Parathyroid adenoma (tissue), 2 donors: ENCODE results near the gene NFIX.

Source experiments
- H2AFZ ChIP-seq: fragments of 300-600 bp; sonication (generic); one replicate; pipeline ENCODE4 v1.7.0; 2017; ENCODE audit warnings: antibody characterized with exemption, mild to moderate bottlenecking
- H3K27ac ChIP-seq: fragments of 300-600 bp; sonication (generic); one replicate; pipeline ENCODE4 v1.7.0; 2017
- H3K27me3 ChIP-seq: fragments of 300-600 bp; sonication (generic); one replicate; pipeline ENCODE4 v1.7.0; 2017; ENCODE audit warnings: low read length; ENCODE audit not compliant: control insufficient read depth, insufficient read depth
- H3K36me3 ChIP-seq: fragments of 300-600 bp; sonication (generic); one replicate; pipeline ENCODE4 v1.7.0; 2017; ENCODE audit warnings: low read length; ENCODE audit not compliant: control insufficient read depth, insufficient read depth
- H3K4me1 ChIP-seq: fragments of 300-600 bp; sonication (generic); one replicate; pipeline ENCODE4 v1.7.0; 2017; ENCODE audit warnings: control low read depth
- H3K4me2 ChIP-seq: fragments of 300-600 bp; sonication (generic); one replicate; pipeline ENCODE4 v1.7.0; 2017; ENCODE audit warnings: low read length
- H3K4me3 ChIP-seq: fragments of 300-600 bp; sonication (generic); one replicate; pipeline ENCODE4 v1.7.0; 2017; ENCODE audit warnings: low read depth, low read length
- H3K79me2 ChIP-seq: fragments of 300-600 bp; sonication (generic); one replicate; pipeline ENCODE4 v1.7.0; 2017; ENCODE audit warnings: control low read depth
- H3K9ac ChIP-seq: fragments of 300-600 bp; sonication (generic); one replicate; pipeline ENCODE4 v1.7.0; 2017; ENCODE audit warnings: mild to moderate bottlenecking
- H3K9me3 ChIP-seq: fragments of 300-600 bp; sonication (generic); one replicate; pipeline ENCODE4 v1.7.0; 2017; ENCODE audit warnings: low read length; ENCODE audit not compliant: control insufficient read depth
- CTCF ChIP-seq: fragments of 300-600 bp; sonication (generic); IDR thresholded peaks from one replicate; pipeline ENCODE4 v1.7.0; 2017; ENCODE audit warnings: antibody characterized with exemption, mild to moderate bottlenecking
- donor health status: primary hyperparathyroidism.

Gene NFIX

GRCh38 chr19:13135068-13136062, 140.1 kb downstream of the NFIX start:
- no peak overlapping the region for H3K4me2 ChIP-seq
- H3K9me3 ChIP-seq: no peaks in the 10 kb centered on the region
- no peaks in the 10 kb centered on the region for H3K36me3 ChIP-seq
- no peak overlapping the region for H3K27ac ChIP-seq
- peaks cover 24% of the 10 kb centered on the region for H3K79me2 ChIP-seq
- no peak overlapping the region for H2AFZ ChIP-seq
- H3K9ac ChIP-seq: no peak overlapping the region
- H3K27me3 ChIP-seq: no peaks in the 10 kb centered on the region
- no peaks in the 10 kb centered on the region for H3K4me1 ChIP-seq
- no peak overlapping the region for H3K4me3 ChIP-seq
- TF ChIP-seq CTCF: no peak

- Histone ChIP-seq H3K79me2 (peaks cover 17% of the 10 kb centered on the region), H3K4me1 (no peaks in the 10 kb centered on the region), H3K27ac (no peak overlapping the region), H3K9ac (no peak overlapping the region), H3K4me2 (no peak overlapping the region), H2AFZ (no peak overlapping the region), H3K36me3 (no peaks in the 10 kb centered on the region), H3K4me3 (no peak overlapping the region), H3K27me3 (no peaks in the 10 kb centered on the region), H3K9me3 (no peaks in the 10 kb centered on the region)
- no peak for TF ChIP-seq CTCF
Observed at GRCh38 chr19:13137290-13137794, 142.1 kb downstream of the NFIX start.

GRCh38 chr19:13138171-13138915, 143.1 kb downstream of the NFIX start:
- no peaks in the 10 kb centered on the region for H3K4me1 ChIP-seq
- no peak overlapping the region for H3K4me2 ChIP-seq
- H2AFZ ChIP-seq: no peak overlapping the region
- H3K27ac ChIP-seq: no peak overlapping the region
- no peaks in the 10 kb centered on the region for H3K9me3 ChIP-seq
- no peak overlapping the region for H3K9ac ChIP-seq
- no peaks in the 10 kb centered on the region for H3K27me3 ChIP-seq
- no peak overlapping the region for H3K4me3 ChIP-seq
- H3K79me2 ChIP-seq: peaks cover 13% of the 10 kb centered on the region
- TF ChIP-seq CTCF: no peak
- H3K36me3 ChIP-seq: no peaks in the 10 kb centered on the region

- H3K9me3 ChIP-seq: no peaks in the 10 kb centered on the region
- no peak for TF ChIP-seq CTCF
- no peak overlapping the region for H3K9ac ChIP-seq
- H3K36me3 ChIP-seq: no peaks in the 10 kb centered on the region
- no peaks in the 10 kb centered on the region for H3K4me1 ChIP-seq
- no peak overlapping the region for H3K27ac ChIP-seq
- H3K4me2 ChIP-seq: no peak overlapping the region
- no peak overlapping the region for H3K4me3 ChIP-seq
- no peak overlapping the region for H2AFZ ChIP-seq
- no peaks in the 10 kb centered on the region for H3K27me3 ChIP-seq
- H3K79me2 ChIP-seq: peaks cover 13% of the 10 kb centered on the region
Observed at GRCh38 chr19:13138916-13139198, 143.6 kb downstream of the NFIX start.
